Gastrocnemius medialis (tissue), 4 donors: ENCODE data around the gene SMC1B. TPM values are rescaled to one million over a fixed set of nuclear protein-coding genes. Genes with fewer than 3 reads are reported as not detected.

ENCODE experiments used
- ATAC-seq, 2 donors: fragments of 150-250 bp; one replicate each; pipeline ENCODE4 v1.9.1; 2016
- DNase-seq, 2 donors: peaks; one replicate each; pipeline ENCODE4 v3.0.0-alpha.2; 2019
- H3K27ac ChIP-seq, 4 donors: fragments of 200-600 bp; sonication (generic); 1 replicate in 1 of 4; 2 replicates in 3 of 4; pipeline ENCODE4 v1.5.1; 2016 to 2018; ENCODE audit warnings: mild to moderate bottlenecking in 2 of 4, moderate library complexity in 1 of 4
- H3K27me3 ChIP-seq, 3 donors: fragments of 200-600 bp; sonication (generic) in 2 of 3; 1 replicate in 1 of 3; 2 replicates in 2 of 3; pipeline versions ENCODE4 v1.5.1 to v1.6.0; 2016 to 2019; ENCODE audit warnings: mild to moderate bottlenecking in 1 of 3, moderate library complexity in 1 of 3
- H3K36me3 ChIP-seq, 2 donors: fragments of 200-600 bp; sonication (generic) in 1 of 2; one replicate each; pipeline ENCODE4 v1.5.1; 2017 to 2018
- H3K4me1 ChIP-seq, 2 donors: fragments of 200-600 bp; sonication (generic) in 1 of 2; one replicate each; pipeline ENCODE4 v1.5.1; 2016 to 2017; ENCODE audit warnings: mild to moderate bottlenecking in 2 of 2
- H3K4me3 ChIP-seq, 4 donors: fragments of 200-600 bp; sonication (generic) in 3 of 4; 1 replicate in 1 of 4; 2 replicates in 3 of 4; pipeline ENCODE4 v1.5.1; 2016 to 2019; ENCODE audit warnings: mild to moderate bottlenecking in 2 of 4
- H3K9me3 ChIP-seq, 3 donors: fragments of 200-600 bp; sonication (generic) in 2 of 3; 1 replicate in 1 of 3; 2 replicates in 2 of 3; pipeline ENCODE4 v1.5.1; 2016 to 2019
- CTCF ChIP-seq, 5 experiments: fragments of 450-650 bp in 3 of 5; fragments of 200-600 bp in 2 of 5; sonication (generic) in 2 of 5; IDR thresholded peaks in 4 of 5; conservative IDR thresholded peaks in 1 of 5; 1 replicate in 4 of 5; 2 replicates in 1 of 5; pipeline ENCODE4 v1.5.1; 2016 to 2019; ENCODE audit warnings: antibody characterized with exemption in 5 of 5, mild to moderate bottlenecking in 3 of 5, moderate library complexity in 3 of 5
- POLR2A ChIP-seq, 2 donors: fragments of 450-650 bp; IDR thresholded peaks; one replicate each; pipeline ENCODE4 v1.6.1; 2017; ENCODE audit warnings: antibody characterized with exemption in 2 of 2, mild to moderate bottlenecking in 2 of 2, moderate library complexity in 2 of 2
- in situ Hi-C, 4 donors: fragments of 200-750 bp; cut with MboI; loops; one replicate each; pipeline versions ENCODE4 v1.15.0 to v1.8.0; 2017; ENCODE audit warnings: low sequenced_read_pairs in 4 of 4
- intact Hi-C: fragments of 100-400 bp; cut with DNase I; formaldehyde crosslinking; loops from one replicate; pipeline ENCODE4 v1.15.1; 2023; ENCODE audit warnings: low total_unique reads
- total RNA-seq, 4 donors: library from RNA; depleted of rRNA; stranded (reverse); fragments of >200 nt; gene quantifications; one replicate each; pipeline versions ENCODE4 v1.1.0 to v1.2.3, GENCODE V29; 2016

SMC1B gene
- total RNA-seq, 4 donors from 2014 or later, result not detected

DNA sequence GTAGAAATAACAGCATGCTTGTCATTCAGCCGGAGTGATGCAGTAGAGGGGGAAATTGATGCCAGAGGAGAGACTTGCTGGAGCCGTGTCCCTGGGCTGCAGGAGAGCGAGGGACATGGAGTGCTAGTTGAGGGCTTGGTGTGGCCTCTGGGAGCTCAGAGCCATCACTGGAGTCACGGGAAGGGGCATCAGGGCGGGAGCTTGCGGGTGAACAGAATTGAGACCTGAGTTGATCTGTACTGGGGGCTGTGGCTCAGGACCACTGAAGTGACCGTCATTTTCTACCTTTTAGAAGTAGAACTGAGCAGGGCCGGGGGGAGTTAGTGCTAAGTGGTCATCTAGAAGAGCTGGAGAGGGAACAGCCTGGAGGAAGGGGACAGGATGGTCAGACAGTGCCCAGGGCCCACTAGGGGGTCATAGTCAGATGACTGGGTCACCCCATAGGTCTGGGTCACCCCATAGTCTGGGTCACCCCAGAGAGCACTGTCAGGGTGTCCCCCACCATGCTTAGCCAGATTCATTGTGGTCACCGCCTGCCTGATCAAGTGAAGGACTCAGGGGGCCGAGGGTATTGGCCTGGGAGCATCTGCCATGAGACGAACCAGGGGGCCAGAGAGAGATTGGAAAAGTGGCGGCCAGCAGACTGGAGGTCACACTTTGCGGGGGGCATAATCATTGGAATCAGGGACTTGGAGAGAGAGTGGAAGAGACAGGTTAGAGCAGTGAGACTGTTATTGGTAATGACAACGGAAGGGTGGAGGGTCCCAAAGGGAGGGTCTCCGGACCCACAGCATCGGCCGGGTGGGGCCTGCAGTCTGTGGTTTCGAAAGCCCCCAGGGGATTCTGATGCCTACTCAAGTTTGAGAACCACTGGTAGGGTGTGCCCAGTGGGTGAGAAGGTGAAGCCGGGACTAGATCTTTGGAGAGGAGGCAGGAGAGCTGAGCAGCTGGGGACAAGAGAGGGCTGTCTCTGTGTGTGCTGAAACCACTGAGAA lies 15.3 kb upstream of the SMC1B start:
- H3K36me3 ChIP-seq, result no peaks in the 10 kb centered on the region
- no peak overlapping the region for H3K4me3 ChIP-seq
- no peak overlapping the region for H3K27ac ChIP-seq
- DNase-seq, result no peak
- no peaks in the 10 kb centered on the region for H3K27me3 ChIP-seq
- no peak for ATAC-seq
- in situ Hi-C loops (no loop called here), intact Hi-C loops (no loop called here)
- TF ChIP-seq CTCF (IDR thresholded peaks at IDR 0.05 in 4 of 5, conservative IDR thresholded peaks at IDR 0.05 in 1 of 5) (no peak), POLR2A (IDR thresholded peaks at IDR 0.05) (no peak)
- H3K4me1 ChIP-seq, result no peaks in the 10 kb centered on the region
- no peaks in the 10 kb centered on the region for H3K9me3 ChIP-seq

- Histone ChIP-seq H3K4me1 (no peaks in the 10 kb centered on the region), H3K9me3 (no peaks in the 10 kb centered on the region), H3K27me3 (no peaks in the 10 kb centered on the region), H3K36me3 (no peaks in the 10 kb centered on the region), H3K4me3 (no peak overlapping the region), H3K27ac (no peak overlapping the region)
- TF ChIP-seq POLR2A (IDR thresholded peaks at IDR 0.05) (no peak), CTCF (IDR thresholded peaks at IDR 0.05 in 4 of 5, conservative IDR thresholded peaks at IDR 0.05 in 1 of 5) (no peak)
- no peak for DNase-seq
- intact Hi-C loops (no loop called here), in situ Hi-C loops (no loop called here)
- ATAC-seq, result no peak
Observed at GRCh38 chr22:45427114-45427513, 13.7 kb upstream of the SMC1B start.

DNA sequence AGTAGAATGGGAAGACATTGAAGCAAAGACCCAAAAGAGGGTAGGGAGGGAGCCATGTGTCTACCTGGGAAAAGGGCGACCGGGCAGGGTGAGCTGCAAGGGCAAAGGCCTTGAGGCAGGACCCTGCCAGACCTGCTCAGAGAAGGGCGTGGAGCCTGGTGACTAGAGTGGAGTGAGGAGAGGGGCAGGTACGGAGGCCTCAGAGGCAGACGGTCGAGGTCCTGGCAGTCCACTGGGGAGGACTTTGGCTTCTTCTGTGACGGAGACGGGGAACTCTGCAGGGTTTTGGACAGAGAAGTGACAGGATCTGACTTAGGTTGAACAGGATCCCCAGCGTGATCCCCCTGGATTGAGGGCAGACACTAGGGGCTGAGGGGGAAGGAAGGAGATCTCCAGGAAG lies 13.0 kb upstream of the SMC1B start:
- DNase-seq (no peak), ATAC-seq (no peak)
- Histone ChIP-seq H3K9me3 (no peaks in the 10 kb centered on the region), H3K4me3 (no peak overlapping the region), H3K4me1 (no peaks in the 10 kb centered on the region), H3K27ac (no peak overlapping the region), H3K27me3 (no peaks in the 10 kb centered on the region), H3K36me3 (no peaks in the 10 kb centered on the region)
- intact Hi-C loops, result no loop called here
- in situ Hi-C loops, result no loop called here
- TF ChIP-seq POLR2A (IDR thresholded peaks at IDR 0.05) (no peak), CTCF (IDR thresholded peaks at IDR 0.05 in 4 of 5, conservative IDR thresholded peaks at IDR 0.05 in 1 of 5) (no peak)

DNA sequence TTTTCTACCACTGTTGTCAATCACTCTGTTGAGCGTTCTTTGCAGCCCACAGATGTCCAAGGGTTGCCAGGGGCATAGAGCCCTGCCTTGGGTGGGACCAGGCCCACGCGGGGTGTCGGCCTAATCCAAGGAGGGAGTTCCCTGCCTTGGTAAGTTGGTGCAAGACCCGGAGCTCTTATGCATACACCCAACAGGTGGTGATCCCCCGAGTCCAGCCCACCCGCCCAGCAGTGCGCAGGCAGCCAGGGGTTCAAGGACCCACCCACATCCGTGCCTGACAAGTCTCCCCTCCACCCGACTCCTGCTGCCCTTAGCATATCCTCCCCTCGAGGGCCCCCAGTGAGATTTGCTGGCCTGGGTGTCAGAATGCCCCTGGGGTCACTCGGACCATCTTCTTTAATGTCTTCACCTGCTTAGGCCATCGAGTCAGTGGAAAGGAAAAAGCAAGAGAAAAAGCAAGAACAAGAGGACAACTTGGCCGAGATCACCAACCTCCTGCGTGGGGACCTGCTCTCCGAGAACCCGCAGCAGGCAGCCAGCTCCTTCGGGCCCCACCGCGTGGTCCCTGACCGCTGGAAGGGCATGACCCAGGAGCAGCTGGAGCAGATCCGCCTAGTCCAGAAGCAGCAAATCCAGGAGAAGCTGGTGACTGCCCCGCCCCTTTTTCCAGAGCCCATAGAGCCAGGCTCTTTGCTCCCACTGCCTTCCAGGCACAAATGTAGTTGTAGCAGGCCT lies 12.3 kb upstream of the SMC1B start:
- H3K36me3 ChIP-seq, result no peaks in the 10 kb centered on the region
- H3K27ac ChIP-seq, result no peak overlapping the region
- in situ Hi-C loops, result no loop called here
- intact Hi-C loops, result no loop called here
- ATAC-seq, result no peak
- H3K4me1 ChIP-seq, result no peaks in the 10 kb centered on the region
- H3K9me3 ChIP-seq, result no peaks in the 10 kb centered on the region
- no peak overlapping the region for H3K4me3 ChIP-seq
- H3K27me3 ChIP-seq, result no peaks in the 10 kb centered on the region
- TF ChIP-seq CTCF (IDR thresholded peaks at IDR 0.05 in 4 of 5, conservative IDR thresholded peaks at IDR 0.05 in 1 of 5), result no peak
- no peak for TF ChIP-seq POLR2A (IDR thresholded peaks at IDR 0.05)
- no peak for DNase-seq
